HG02884 (cell line): ENCODE results near the gene CEP112.

Source experiments
- ATAC-seq: cut with Tn5 transposase; IDR thresholded peaks from one replicate; pipeline ENCODE4 v1.9.1; 2021; ENCODE audit warnings: mild to moderate bottlenecking, moderate library complexity; ENCODE audit not compliant: unreplicated experiment

Gene CEP112

DNA sequence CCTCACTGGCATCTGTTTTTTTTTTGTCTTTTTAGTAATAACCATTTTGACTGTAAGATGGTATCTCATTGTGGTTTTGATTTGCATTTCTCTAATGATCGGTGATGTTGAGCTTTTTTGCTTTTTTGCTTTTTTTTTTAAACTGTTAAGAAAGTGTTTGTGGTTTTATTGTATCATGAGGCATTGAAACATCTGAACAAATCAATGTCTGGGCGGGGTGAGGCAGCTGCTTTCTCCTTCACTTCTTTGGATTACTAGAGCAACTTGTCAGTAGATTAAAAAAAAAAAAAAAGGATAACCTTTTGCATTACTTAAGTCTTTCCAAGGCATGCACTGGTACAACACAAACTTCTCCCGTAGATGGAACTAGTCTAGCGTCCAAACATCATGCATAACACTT lies 191.7 kb downstream of the CEP112 start:
- no peak for ATAC-seq

DNA sequence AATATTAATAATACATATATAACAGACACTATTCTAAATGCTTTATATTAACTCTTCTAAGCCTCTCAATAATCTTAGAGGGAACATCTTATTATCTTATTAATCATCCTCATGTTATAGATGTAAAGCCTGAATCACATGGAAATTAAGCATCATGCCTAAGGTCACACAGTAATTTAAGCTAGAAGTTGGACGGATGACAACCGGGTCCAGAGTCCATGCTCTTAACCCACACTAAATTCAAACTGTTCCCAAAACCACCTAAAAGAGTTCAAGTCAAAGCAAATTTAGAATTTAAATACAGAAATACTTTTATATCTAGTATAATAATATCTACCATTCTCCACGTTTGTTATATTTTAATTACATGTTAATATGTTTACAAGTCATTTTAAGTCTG lies 193.3 kb downstream of the CEP112 start:
- no peak for ATAC-seq

DNA sequence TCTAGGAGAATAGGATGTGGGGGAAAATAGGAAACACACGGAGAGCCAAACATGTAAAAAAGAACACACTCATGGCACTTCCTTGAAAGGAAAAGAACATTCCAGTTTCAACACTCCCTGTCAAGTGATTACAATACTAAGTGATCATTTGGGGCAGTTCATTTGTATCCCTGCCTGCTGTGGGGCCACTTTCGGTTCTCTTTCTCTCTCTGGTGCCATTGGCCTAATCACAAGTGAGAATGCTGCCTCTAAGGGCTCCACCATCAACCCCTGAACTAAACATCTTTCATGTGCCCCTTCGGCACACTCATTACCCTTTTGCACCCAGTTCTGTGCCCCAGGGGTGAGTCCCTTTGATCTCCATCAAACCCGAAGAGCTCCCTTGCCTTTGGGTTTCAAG lies 197.3 kb downstream of the CEP112 start:
- ATAC-seq = no peak

GRCh38 chr17:65994114-65994513 lies 197.8 kb downstream of the CEP112 start:
- no peak for ATAC-seq

DNA sequence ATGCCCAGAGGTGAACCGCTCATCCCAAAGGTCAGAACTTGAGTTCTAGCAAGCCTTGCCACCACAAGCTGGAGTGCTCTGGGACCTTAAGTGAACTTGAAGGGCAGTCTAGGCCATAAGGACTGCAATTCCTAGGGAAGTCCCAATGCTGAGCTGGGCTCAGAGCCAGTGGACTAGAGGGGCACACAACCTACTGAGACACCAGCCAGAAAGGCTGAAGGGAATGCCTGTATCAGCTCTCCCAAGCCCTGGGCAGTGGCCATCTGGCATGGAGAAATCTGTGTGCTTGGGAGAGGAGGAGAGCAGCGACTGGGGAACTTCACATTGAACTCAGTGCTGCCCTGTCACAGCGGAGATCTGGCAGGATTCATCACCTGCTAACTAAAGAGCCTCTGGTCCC lies 201.3 kb downstream of the CEP112 start:
- no peak for ATAC-seq

- ATAC-seq = no peak
Observed at GRCh38 chr17:65988451-65988850, 203.5 kb downstream of the CEP112 start.

DNA sequence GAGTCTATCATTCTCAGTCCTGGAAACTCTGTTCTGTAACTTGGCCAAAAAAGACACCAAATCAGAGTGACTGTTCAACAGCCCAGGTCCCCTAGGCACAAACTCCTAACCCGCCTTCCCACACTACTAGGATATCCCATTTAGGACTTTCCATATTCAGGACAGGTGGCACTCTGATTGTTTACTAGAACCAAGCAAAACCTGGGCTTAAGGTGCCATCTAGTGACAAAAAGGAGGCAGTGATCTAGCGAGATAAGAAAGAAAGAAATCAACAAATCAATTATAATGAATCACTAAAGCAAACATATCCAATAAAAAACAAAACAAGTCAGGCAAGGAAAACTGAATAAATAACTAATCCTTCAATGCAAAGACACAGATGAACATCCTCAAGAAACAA lies 203.9 kb downstream of the CEP112 start:
- no peak for ATAC-seq

DNA sequence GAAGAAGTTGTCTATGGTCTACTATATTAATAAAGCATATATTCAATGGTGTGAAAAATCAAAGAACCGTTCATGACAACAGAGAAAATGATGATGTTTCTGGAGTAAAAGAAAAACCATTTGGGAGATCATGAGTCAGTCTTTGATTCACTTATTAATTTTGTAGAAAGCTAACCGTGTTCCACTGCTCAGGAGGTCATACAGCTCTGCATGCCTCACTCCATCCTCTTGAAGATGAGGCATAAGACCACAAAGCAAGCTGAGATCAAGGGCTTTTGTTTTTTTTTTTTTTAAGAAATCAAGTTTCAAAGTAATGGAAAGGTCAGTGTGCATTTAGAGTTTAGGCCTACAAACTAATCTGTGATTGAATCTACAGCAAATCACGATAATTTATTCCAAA lies 206.4 kb downstream of the CEP112 start:
- ATAC-seq = no peak

- no peak for ATAC-seq
Observed at GRCh38 chr17:65984299-65984698, 207.6 kb downstream of the CEP112 start.

- ATAC-seq = no peak
Observed at GRCh38 chr17:65978871-65979270, 213.1 kb downstream of the CEP112 start.

- no peak for ATAC-seq
Observed at GRCh38 chr17:65977041-65977440, 214.9 kb downstream of the CEP112 start.

GRCh38 chr17:65975878-65976277 lies 216.1 kb downstream of the CEP112 start:
- ATAC-seq = no peak

DNA sequence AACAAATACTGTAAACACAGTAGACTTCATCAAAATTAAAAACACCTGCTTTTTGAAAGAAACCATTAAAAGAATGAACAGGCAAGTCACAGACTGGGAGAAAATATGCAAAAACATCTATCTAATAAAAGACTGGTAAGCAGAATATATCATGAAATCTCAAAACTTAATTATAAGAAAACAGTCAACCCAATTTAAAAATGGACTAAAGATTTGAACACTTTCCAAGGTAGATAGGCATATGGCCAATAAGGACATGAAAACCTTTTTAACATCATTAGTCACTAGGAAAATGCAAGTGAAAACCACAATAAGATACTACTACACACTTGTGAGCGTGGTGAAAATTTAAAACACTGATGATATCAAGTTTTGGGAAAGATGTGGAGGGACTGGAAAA lies 218.7 kb downstream of the CEP112 start:
- no peak for ATAC-seq

DNA sequence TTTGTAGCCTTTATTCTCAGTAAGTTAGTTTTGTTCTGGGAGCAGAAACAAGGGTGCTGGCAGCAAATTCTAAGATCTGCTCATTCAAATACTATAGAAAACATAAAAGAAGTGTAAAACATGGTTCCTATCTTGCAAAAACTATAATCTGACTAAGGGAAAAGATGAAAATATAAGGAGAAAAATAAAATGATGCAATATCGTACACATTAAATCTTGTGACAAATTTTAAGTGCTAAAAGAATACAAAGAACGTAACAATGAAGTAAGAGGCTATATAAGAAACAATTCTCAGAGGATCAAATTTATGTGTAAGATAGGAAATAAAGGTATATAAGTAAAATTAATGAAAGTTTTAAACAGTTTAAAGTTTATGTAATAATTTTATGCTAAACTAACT lies 224.6 kb downstream of the CEP112 start:
- no peak for ATAC-seq

GRCh38 chr17:65966072-65966695 lies 225.7 kb downstream of the CEP112 start:
- no peak for ATAC-seq

GRCh38 chr17:65963179-65963578 lies 228.8 kb downstream of the CEP112 start:
- no peak for ATAC-seq

DNA sequence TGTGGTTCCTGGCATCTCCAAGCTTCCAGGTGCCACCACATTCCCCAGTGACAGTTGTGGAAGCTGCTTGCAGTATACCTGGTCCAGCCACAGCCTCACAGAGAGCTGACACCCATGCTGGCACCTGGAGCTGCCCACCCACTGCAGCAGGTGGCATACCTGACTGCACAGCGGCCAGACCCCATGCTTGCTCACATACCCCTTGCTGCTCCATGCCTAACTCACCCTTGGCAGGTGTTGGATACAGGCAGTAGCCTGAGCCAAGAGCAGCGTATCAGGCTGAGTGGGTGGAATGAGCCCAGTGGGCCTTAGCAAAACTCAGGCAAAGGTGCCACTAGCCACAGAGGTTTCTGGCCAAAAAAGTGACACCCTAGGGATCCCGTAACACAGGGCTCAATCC lies 232.3 kb downstream of the CEP112 start:
- no peak for ATAC-seq

- no peak for ATAC-seq
Observed at GRCh38 chr17:65956814-65957213, 235.1 kb downstream of the CEP112 start.

GRCh38 chr17:65954148-65954449 lies 237.8 kb downstream of the CEP112 start:
- ATAC-seq = no peak

DNA sequence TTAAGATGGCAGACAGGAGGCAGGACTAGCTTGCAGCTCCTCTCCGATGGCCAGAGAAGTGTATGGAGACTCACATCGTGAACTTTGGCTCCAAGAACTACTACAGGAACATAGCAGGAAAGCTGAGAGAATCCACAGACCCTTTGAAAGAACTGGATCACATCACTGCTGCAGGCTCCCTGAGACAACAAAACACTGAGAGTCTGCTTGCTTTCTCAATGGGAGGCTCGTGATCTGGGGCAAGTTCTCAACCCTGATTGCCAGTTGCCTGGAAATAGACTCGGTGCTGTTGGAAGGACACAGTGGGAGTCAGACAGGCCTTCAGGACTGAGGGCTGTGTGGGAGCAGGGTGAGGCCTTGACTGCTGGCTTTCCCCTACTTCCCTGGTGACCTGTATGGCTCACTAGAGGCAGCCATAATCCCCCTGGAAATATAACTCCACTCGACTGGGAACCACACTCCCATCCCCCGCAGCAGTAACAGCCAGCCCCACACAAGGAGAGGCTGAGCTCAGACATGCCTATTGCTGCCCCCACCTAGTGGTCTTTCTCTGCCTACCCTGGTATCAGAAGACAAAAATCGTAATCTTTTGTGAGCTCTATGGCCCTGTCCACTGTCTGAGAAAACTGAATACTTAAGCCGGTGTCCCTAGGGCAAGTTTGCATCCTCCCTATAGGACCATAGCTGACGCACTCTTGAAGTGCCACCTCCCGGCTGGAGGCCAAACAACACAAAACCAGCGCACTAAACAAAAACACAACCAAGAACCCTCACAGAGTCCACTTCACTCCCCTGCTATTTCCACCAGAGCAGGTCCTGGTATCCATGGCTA lies 238.4 kb downstream of the CEP112 start:
- no peak for ATAC-seq

GRCh38 chr17:65952586-65952985 lies 239.3 kb downstream of the CEP112 start:
- ATAC-seq = no peak

DNA sequence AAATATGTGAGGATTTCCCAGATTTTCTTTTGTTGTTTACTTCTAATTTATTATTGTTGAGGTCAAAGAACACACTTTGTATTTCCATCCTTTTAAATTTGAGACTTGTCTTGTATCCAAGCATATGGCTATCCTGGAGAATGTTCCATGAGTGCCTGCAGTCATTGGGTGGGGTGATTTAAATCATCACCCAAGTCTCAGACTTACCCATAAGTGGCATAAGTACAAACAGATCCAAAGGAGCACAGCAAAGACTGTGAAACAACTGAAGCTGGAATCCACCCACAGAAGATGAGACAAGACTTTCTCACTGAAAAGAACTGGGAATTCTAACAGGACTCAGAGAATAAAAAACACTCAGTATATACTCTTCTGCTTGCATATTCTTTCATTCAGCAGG lies 239.9 kb downstream of the CEP112 start:
- ATAC-seq = no peak

- ATAC-seq = no peak
Observed at GRCh38 chr17:65947831-65948230, 244.1 kb downstream of the CEP112 start.
